Lung (tissue), 12 donors: Measurements from ENCODE around the gene TTBK2. TPM values are rescaled to one million over a fixed set of nuclear protein-coding genes. Genes with fewer than 3 reads are reported as not detected.

Experiments
- ATAC-seq: fragments of 200-7000 bp; cut with Tn5 transposase; one replicate; pipeline ENCODE4 v1.9.1; 2020; ENCODE audit warnings: moderate number of reproducible peaks; ENCODE audit not compliant: insufficient read depth, low FRiP score
- DNase-seq, 3 donors: peaks; one replicate each; pipeline ENCODE4 v3.0.0-alpha.2; 2013 to 2017
- H3K27ac ChIP-seq, 2 donors: one replicate each; pipeline ENCODE4 v1.5.1; 2013; ENCODE audit warnings: mild to moderate bottlenecking in 2 of 2, moderate library complexity in 2 of 2, control low read depth in 1 of 2, inconsistent platforms in 1 of 2, low read depth in 1 of 2, low read length in 1 of 2
- H3K27me3 ChIP-seq, 3 donors: one replicate each; pipeline ENCODE4 v1.5.1; 2013; ENCODE audit warnings: low read length in 2 of 3; ENCODE audit not compliant: control insufficient read depth in 3 of 3, insufficient read depth in 3 of 3
- H3K36me3 ChIP-seq, 4 donors: one replicate each; pipeline ENCODE4 v1.5.1; 2013; ENCODE audit warnings: low read length in 4 of 4, mild to moderate bottlenecking in 1 of 4, moderate library complexity in 1 of 4; ENCODE audit not compliant: control insufficient read depth in 4 of 4, insufficient read depth in 4 of 4
- H3K4me1 ChIP-seq, 5 donors: one replicate each; pipeline ENCODE4 v1.5.1; 2013; ENCODE audit warnings: low read length in 5 of 5, mild to moderate bottlenecking in 2 of 5, moderate library complexity in 1 of 5; ENCODE audit not compliant: control insufficient read depth in 5 of 5, insufficient read depth in 5 of 5
- H3K4me3 ChIP-seq: one replicate; pipeline ENCODE4 v1.5.1; 2013; ENCODE audit warnings: mild to moderate bottlenecking, control low read depth, moderate library complexity
- H3K9ac ChIP-seq, 2 donors: one replicate each; pipeline ENCODE4 v1.5.1; 2013; ENCODE audit warnings: low read length in 2 of 2, control low read depth in 1 of 2; ENCODE audit not compliant: insufficient read depth in 1 of 2
- H3K9me3 ChIP-seq, 4 donors: one replicate each; pipeline ENCODE4 v1.5.1; 2013; ENCODE audit warnings: low read length in 3 of 4, mild to moderate bottlenecking in 1 of 4, moderate library complexity in 1 of 4; ENCODE audit not compliant: control insufficient read depth in 4 of 4, insufficient read depth in 3 of 4
- CTCF ChIP-seq: IDR thresholded peaks from 2 replicates; pipeline ENCODE4 v1.5.1; 2012; ENCODE audit warnings: mild to moderate bottlenecking; ENCODE audit errors: control extremely low read depth, extremely low read depth
- WGBS, 2 donors: extraction: QIAGEN DNeasy Blood & Tissue Kit; methylation state at CpG; one replicate each; pipeline ENCODE4 v1.1.7; 2013; 5-methylcytosine and 5-hydroxymethylcytosine counted together
- polyA plus RNA-seq, 2 donors: library from polyadenylated mRNA; stranded (reverse); fragments of 200-250 nt; gene quantifications; one replicate each; pipeline ENCODE4 v1.2.1, GENCODE V29; 2013
- total RNA-seq, 2 donors: library from RNA; depleted of rRNA in 1 of 2; stranded (reverse); fragments of >200 nt in 1 of 2; gene quantifications; one replicate each; pipeline ENCODE4 v1.2.1, GENCODE V29; 2014 to 2021
- donor health status: control.
- donor health status: control.
- donor health status: Bipolar disorder and iron deficiency.
- donor health status: healthy.
- donor health status: DM: yes; HTN: yes; CAD: no.

Gene TTBK2
- total and polyA plus RNA-seq, 4 donors = 2.5 to 27.5 (median 9.5) TPM

- 85 to 97% methylated on average over 4 of the region's 4 CpGs for WGBS, 2 donors
- DNase-seq (no peak), ATAC-seq (no peak)
- Histone ChIP-seq H3K9me3 (no peaks in the 10 kb centered on the region), H3K36me3 (peaks cover 0 to 9% (median 2%) of the 10 kb centered on the region in 4 donors), H3K27me3 (no peaks in the 10 kb centered on the region), H3K9ac (no peak overlapping the region), H3K4me3 (no peak overlapping the region), H3K27ac (no peak overlapping the region), H3K4me1 (no peaks in the 10 kb centered on the region)
- no peak for TF ChIP-seq CTCF
Observed at GRCh38 chr15:42826251-42826890, 94.2 kb downstream of the TTBK2 start.

DNA sequence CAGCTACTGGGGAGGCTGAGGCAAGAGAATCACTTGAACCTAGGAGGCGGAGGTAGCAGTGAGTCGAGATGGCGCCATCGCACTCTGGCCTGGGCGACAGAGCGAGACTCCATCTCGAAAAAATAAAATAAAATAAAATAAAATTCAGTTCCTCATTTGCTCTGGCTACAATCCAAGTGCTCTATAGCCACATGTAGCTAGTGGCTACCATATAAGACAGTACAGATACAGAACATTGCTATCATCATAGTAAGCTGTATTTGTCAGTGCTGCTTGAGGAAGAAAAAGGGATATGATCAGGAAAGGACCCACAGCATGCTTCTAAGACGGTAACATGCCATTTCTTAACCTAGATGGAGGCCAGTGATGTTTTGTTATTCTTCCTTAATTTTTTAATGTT is 95.0 kb downstream of the TTBK2 start:
- no peak for DNase-seq
- H3K4me1 ChIP-seq = no peaks in the 10 kb centered on the region

DNA sequence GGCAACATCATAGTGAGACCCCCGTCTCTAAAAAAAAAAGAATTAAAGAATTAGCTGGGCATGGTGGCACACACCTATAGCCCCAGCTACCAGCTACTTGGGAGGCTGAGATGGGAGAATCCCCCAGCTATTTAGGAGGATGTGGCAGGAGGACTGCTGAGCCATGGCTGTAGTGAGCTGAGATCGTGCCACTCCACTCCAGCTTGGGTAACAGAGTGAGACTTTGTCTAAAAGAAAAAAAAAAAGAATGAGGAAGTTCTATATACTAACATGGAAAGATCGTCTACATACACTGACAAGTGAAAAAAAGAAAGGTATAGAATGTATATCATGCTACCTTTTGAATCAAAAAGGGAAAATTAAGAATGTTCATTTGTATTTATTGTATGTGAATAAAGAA is 99.8 kb downstream of the TTBK2 start:
- Histone ChIP-seq H3K4me1 (peaks cover 0 to 2% (median 0%) of the 10 kb centered on the region in 5 donors), H3K27ac (no peak overlapping the region), H3K36me3 (peaks cover 0 to 7% (median under 1%) of the 10 kb centered on the region in 4 donors), H3K9ac (no peak overlapping the region), H3K9me3 (no peaks in the 10 kb centered on the region), H3K4me3 (no peak overlapping the region), H3K27me3 (no peaks in the 10 kb centered on the region)
- ATAC-seq (no peak), DNase-seq (no peak)
- 56 to 84% methylated on average over 3 of the region's 3 CpGs for WGBS, 2 donors
- TF ChIP-seq CTCF = no peak

More for the DNA sequence above, 95.0 kb downstream of the TTBK2 start:
- no peaks in the 10 kb centered on the region for H3K9me3 ChIP-seq
- WGBS, 2 donors = 96 to 97% methylated on average over 8 of the region's 8 CpGs
- no peaks in the 10 kb centered on the region for H3K27me3 ChIP-seq
- peaks cover 0 to 10% (median 2%) of the 10 kb centered on the region in 4 donors for H3K36me3 ChIP-seq
- no peak for TF ChIP-seq CTCF
- no peak overlapping the region for H3K4me3 ChIP-seq
- H3K9ac ChIP-seq = no peak overlapping the region
- no peak for ATAC-seq
- H3K27ac ChIP-seq = no peak overlapping the region

DNA sequence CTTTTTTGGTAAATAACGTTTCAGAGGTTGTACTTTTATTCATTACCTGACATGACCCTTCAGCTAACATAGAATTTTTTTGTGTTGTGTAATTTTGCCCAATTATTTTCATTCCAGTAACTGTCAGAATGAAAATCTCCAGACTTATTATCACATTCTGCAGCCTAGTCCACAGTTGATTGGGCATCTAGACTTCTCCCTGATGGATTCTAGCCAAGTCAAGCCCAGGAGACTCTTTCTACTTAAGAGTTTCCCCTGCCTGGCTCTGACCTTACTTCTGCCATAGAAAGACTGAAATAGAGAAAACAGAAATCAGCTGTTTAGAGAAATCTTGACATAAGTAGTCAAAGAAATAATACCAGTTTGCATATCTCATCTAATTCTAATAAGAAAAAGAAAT is 100.8 kb downstream of the TTBK2 start:
- Histone ChIP-seq H3K4me1 (peaks cover 0 to 2% (median 0%) of the 10 kb centered on the region in 5 donors), H3K27ac (no peak overlapping the region), H3K36me3 (peaks cover 0 to 7% (median under 1%) of the 10 kb centered on the region in 4 donors), H3K4me3 (no peak overlapping the region), H3K27me3 (no peaks in the 10 kb centered on the region), H3K9me3 (no peaks in the 10 kb centered on the region), H3K9ac (no peak overlapping the region)
- 78 to 88% methylated on average over 1 of the region's 1 CpG for WGBS, 2 donors
- no peak for ATAC-seq
- no peak for TF ChIP-seq CTCF
- no peak for DNase-seq
